IPS-18a (cell line): ENCODE results near the gene GCHFR.
A peak's percentile ranks its signal among the peaks of the same experiment; 100 is the strongest.

Experiments used
- H3K27ac ChIP-seq: one replicate; pipeline ENCODE4 v1.5.1; 2013; ENCODE audit warnings: low read length
- H3K27me3 ChIP-seq: one replicate; pipeline ENCODE4 v1.6.1; 2013; ENCODE audit warnings: mild to moderate bottlenecking, low read length; ENCODE audit not compliant: control insufficient read depth, insufficient read depth
- H3K36me3 ChIP-seq: one replicate; pipeline ENCODE4 v1.6.1; 2013; ENCODE audit warnings: low read depth, low read length; ENCODE audit not compliant: control insufficient read depth
- H3K4me1 ChIP-seq: one replicate; pipeline ENCODE4 v1.6.1; 2013; ENCODE audit warnings: low read depth, low read length; ENCODE audit not compliant: control insufficient read depth
- H3K4me3 ChIP-seq: one replicate; pipeline ENCODE4 v1.5.1; 2013; ENCODE audit warnings: low read length
- H3K9ac ChIP-seq: one replicate; pipeline ENCODE4 v1.6.1; 2013; ENCODE audit warnings: mild to moderate bottlenecking, low read length, moderate library complexity
- H3K9me3 ChIP-seq: one replicate; pipeline ENCODE4 v1.6.1; 2013; ENCODE audit warnings: low read depth, low read length; ENCODE audit not compliant: control insufficient read depth

GCHFR gene

DNA sequence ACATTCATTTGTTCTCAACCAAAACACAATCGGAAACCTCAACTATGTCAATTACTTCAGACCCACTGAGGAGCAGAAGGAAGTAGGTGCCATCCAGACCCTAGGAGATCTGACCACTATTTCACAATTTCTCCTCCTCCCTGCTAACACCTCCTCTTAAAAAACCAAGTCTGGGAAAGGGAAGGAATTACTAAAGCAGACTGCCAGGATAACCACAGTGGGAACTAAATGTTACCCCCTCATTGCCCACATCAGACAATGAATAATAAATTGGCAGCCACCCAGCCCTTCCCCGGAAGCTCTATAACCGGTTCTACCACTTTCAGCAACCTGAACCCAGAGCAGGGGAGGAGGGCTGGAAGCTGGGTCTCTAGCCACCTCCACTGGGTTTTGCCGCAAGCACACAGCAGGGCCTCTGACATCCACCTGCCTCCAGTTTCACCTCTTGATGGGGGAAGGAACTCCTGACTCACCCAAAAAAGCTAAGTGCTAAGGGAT lies 23.5 kb downstream of the GCHFR start:
- Histone ChIP-seq H3K27ac (no peak overlapping the region), H3K4me1 (peaks cover 24% of the 10 kb centered on the region)

DNA sequence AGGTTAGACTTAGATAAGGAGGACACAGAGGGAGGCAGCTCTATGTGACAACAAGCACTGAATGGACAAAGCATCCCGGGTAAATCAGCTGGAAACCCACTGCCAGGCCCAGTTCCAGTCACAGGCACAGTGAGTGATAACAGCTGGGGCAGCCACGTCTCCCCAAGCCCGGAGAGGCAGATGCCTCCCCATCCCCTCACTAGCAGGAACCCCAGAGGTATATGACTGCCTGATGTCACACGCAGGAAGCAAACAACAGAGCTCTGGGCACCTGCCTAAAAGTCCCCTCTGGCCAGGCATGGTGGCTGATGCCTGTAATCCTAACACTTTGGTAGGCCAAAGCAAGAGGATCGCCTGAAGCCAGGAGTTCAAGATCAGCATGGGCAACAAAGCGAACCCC lies 24.1 kb downstream of the GCHFR start:
- no peak overlapping the region for H3K27ac ChIP-seq
- H3K4me3 ChIP-seq, result peak overlapping the region; percentile 26

More for the DNA sequence above, 23.5 kb downstream of the GCHFR start:
- peak overlapping the region; percentile 42 for H3K4me3 ChIP-seq
- no peaks in the 10 kb centered on the region for H3K36me3 ChIP-seq
- no peaks in the 10 kb centered on the region for H3K27me3 ChIP-seq
- H3K9ac ChIP-seq, result peak overlapping the region; percentile 8
- H3K9me3 ChIP-seq, result no peaks in the 10 kb centered on the region

DNA sequence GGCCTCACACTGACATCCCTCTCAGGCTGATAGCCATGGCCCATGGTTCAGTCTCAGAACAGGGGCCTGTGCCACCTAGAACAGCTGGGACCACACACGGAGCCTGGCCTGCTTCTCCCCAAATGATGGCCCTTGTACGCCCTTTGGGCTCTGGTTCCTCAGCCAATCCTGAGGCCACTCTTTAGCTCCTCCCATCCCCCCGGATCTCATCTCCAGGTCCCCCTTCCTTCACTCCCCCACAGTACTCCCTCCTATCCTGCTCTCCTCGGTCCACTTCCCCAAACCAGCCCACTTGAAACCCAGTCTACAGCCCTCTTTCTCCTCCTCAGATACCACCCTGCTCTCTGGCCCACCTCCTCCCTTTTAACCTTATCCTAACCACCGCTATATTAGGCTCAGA lies 25.3 kb downstream of the GCHFR start:
- H3K27ac ChIP-seq, result no peak overlapping the region
- no peaks in the 10 kb centered on the region for H3K27me3 ChIP-seq
- H3K4me3 ChIP-seq, result no peak overlapping the region
- no peaks in the 10 kb centered on the region for H3K9me3 ChIP-seq
- H3K36me3 ChIP-seq, result no peaks in the 10 kb centered on the region
- H3K4me1 ChIP-seq, result peaks cover 24% of the 10 kb centered on the region
- no peak overlapping the region for H3K9ac ChIP-seq

More for the DNA sequence above, 24.1 kb downstream of the GCHFR start:
- Histone ChIP-seq H3K4me1 (peaks cover 24% of the 10 kb centered on the region), H3K27me3 (no peaks in the 10 kb centered on the region), H3K36me3 (no peaks in the 10 kb centered on the region), H3K9ac (no peak overlapping the region), H3K9me3 (no peaks in the 10 kb centered on the region)

DNA sequence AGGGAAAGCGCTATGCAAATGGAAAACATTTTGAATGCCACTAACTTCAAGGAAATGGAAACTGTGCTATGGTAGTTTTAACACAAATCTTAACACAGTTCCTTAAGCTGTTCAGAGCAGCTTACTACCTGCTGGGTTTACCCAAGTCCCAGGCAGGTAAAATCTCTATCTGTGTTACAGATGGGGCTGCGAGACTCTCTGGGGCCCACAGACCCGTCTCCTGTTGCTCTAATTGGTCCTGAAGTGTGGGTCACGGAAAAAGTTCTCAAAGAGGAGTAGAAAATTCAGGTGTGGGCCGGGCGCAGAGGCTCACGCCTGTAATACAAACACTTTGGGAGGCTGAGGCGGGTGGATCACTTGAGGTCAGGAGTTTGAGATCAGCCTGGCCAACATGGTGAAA lies 26.1 kb downstream of the GCHFR start:
- Histone ChIP-seq H3K27ac (no peak overlapping the region), H3K9me3 (no peaks in the 10 kb centered on the region), H3K4me1 (peaks cover 24% of the 10 kb centered on the region), H3K27me3 (no peaks in the 10 kb centered on the region), H3K9ac (no peak overlapping the region), H3K36me3 (no peaks in the 10 kb centered on the region), H3K4me3 (no peak overlapping the region)

DNA sequence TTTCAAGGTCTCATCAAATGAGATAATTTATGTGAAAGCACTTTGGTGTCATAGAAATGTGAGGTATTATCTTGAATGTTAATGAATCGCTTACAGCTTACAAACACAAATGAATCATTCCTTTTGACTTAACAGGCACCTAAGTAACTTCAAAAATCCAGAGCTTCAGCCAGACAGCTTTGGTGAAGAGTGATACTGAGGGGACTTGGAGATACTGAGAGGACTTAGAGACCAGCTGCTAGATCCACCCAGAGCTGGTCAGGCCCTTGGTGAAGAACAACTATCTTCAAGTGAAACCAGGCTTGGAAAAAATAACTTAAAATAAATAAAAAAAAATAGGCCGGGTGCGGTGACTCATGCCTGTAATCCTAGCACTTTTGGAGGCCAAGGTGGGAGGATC lies 26.9 kb downstream of the GCHFR start:
- Histone ChIP-seq H3K4me1 (peaks cover 20% of the 10 kb centered on the region), H3K36me3 (no peaks in the 10 kb centered on the region), H3K9me3 (no peaks in the 10 kb centered on the region), H3K4me3 (no peak overlapping the region), H3K9ac (no peak overlapping the region), H3K27me3 (no peaks in the 10 kb centered on the region), H3K27ac (no peak overlapping the region)

DNA sequence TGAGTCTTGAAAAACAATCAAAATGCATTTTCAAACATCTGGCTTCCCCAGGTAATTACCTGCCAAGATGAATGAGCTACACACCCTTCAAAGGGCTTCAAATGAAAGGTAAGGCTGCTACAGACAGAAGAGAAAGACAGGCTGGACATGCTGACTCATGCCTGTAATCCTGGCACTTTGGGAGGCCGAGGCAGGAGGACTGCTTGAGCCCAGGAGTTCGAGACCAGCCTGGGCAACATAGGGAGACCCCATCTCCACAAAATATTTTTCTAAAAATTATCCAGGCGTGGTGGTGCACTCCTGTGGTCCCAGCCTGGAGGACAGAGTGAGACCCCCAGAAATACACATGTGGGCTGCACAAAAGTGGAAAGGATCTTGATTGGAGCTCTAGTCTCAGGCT lies 28.5 kb downstream of the GCHFR start:
- peaks cover 17% of the 10 kb centered on the region for H3K4me1 ChIP-seq
- H3K27me3 ChIP-seq, result no peaks in the 10 kb centered on the region
- H3K27ac ChIP-seq, result no peak overlapping the region
- no peaks in the 10 kb centered on the region for H3K9me3 ChIP-seq
- H3K9ac ChIP-seq, result no peak overlapping the region
- H3K36me3 ChIP-seq, result no peaks in the 10 kb centered on the region
- H3K4me3 ChIP-seq, result no peak overlapping the region

DNA sequence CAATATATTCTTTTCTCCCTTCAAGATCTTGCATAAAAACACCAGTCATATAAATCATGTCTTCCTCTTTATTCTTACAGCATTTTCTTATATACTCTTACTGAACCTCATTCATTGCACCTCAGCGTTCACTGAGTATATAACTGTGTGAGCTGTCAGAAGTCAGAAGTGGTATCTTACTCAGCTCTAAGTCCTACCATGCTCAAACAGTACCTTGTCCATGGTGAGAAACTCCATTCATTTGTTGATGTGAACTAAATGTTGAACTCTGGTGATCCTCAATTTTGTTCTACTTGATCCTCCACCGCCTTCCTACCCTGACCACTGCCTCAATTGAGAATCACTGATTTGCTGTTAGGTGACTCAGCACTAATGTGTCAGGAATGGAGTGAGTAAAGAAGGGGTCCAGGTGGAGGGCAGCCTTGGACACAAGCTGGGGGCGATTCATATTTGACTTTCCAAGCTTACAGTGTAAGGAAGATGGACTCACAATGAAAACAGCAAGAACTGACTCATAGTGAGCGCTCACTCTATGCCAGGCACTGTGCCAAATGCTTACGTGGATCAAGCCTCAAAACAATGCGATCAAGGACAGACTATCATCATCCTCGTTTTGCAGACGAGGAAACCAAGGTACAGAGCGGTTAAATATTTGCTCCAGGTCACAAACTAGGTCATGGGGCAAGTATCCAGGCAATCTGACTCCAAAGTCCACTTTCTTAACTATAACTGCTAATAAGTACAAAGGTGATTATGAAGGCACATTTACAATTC lies 29.5 kb downstream of the GCHFR start:
- no peak overlapping the region for H3K27ac ChIP-seq
- H3K4me3 ChIP-seq, result no peak overlapping the region
- no peaks in the 10 kb centered on the region for H3K9me3 ChIP-seq
- H3K27me3 ChIP-seq, result no peaks in the 10 kb centered on the region
- H3K36me3 ChIP-seq, result no peaks in the 10 kb centered on the region
- no peak overlapping the region for H3K9ac ChIP-seq
- H3K4me1 ChIP-seq, result peaks cover 16% of the 10 kb centered on the region

DNA sequence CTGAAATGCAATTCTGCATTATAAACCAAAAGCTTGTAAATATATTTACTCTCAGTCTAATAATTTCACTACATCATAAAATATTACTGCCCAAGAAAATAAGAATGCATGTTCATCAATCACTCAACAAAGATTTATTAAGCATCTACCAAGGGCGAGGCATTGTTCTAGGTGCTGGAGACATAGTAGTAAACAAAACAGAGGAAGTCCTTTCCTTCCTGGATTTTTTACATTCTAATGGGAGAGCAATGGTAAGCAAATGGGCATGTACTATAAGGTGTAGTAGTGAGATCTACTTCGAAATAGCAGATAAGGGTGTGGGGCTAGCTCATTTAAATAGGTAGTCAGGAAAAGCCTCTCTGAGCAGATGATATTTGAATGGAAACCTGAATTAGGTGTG lies 32.2 kb downstream of the GCHFR start:
- Histone ChIP-seq H3K4me1 (peaks cover 22% of the 10 kb centered on the region), H3K36me3 (no peaks in the 10 kb centered on the region), H3K27me3 (no peaks in the 10 kb centered on the region), H3K4me3 (no peak overlapping the region), H3K27ac (no peak overlapping the region), H3K9ac (no peak overlapping the region), H3K9me3 (no peaks in the 10 kb centered on the region)

DNA sequence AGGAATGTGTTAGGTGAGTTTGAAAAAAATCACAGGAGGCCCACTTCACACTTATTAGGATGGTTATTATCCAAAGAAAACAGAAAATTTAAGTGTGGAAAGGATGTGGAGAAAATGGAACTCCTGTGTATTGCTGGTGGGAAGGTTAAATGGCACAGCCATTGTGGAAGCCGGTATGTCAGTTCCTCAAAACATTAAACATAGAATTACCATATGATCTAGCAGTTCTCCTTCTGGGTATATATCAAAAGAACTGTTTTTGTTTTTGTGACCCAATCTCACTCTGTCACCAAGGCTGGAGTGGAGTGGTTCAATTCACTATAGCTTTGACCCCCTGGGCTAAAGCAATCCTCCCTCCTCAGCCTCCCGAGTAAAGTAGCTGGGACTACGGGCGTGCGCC lies 32.6 kb downstream of the GCHFR start:
- peaks cover 22% of the 10 kb centered on the region for H3K4me1 ChIP-seq
- no peak overlapping the region for H3K9ac ChIP-seq
- H3K27me3 ChIP-seq, result no peaks in the 10 kb centered on the region
- H3K27ac ChIP-seq, result no peak overlapping the region
- no peak overlapping the region for H3K4me3 ChIP-seq
- no peaks in the 10 kb centered on the region for H3K36me3 ChIP-seq
- H3K9me3 ChIP-seq, result no peaks in the 10 kb centered on the region

DNA sequence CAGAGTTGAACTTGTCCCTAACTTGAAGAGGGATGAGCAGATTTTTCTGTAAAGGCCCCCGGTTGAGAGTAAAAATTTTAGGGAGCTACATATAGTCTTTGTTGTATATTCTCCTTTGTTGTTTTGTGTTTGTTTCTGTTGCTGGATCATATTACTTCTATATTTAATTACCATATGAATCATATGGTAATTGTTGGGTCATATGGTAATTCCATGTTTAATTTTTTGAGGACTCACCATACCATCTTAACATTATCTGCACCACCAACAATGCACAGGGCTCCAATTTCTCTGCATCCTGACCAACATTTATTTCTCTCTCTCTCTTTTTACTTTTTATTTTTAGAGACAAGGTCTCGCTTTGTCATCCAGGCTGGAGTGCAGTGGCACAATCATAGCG lies 35.7 kb downstream of the GCHFR start:
- Histone ChIP-seq H3K9ac (no peak overlapping the region), H3K4me1 (peaks cover 22% of the 10 kb centered on the region), H3K36me3 (no peaks in the 10 kb centered on the region), H3K9me3 (no peaks in the 10 kb centered on the region), H3K27me3 (no peaks in the 10 kb centered on the region), H3K4me3 (no peak overlapping the region), H3K27ac (no peak overlapping the region)

DNA sequence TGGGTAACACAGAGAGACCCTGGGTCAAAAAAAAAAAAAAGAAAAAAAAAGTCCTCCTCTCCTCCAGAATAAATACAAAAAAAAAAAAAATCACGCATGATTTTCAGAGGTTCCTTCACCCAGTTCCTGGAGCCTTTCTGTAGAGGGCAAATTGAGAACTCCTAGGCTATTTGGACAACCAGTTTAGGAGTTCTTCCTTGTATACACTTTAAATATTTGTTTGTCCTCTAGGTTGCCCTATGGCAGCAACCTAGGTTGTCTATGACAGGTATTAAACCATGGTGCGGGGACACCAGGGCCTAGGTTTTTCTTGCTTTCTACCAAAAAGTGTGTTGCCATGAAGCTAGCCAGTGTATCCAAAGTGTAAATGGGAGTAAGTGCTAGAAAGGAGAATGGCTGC lies 39.2 kb downstream of the GCHFR start:
- H3K27me3 ChIP-seq, result no peaks in the 10 kb centered on the region
- H3K27ac ChIP-seq, result no peak overlapping the region
- no peaks in the 10 kb centered on the region for H3K9me3 ChIP-seq
- H3K4me1 ChIP-seq, result peaks cover 18% of the 10 kb centered on the region
- H3K4me3 ChIP-seq, result no peak overlapping the region
- no peak overlapping the region for H3K9ac ChIP-seq
- no peaks in the 10 kb centered on the region for H3K36me3 ChIP-seq

DNA sequence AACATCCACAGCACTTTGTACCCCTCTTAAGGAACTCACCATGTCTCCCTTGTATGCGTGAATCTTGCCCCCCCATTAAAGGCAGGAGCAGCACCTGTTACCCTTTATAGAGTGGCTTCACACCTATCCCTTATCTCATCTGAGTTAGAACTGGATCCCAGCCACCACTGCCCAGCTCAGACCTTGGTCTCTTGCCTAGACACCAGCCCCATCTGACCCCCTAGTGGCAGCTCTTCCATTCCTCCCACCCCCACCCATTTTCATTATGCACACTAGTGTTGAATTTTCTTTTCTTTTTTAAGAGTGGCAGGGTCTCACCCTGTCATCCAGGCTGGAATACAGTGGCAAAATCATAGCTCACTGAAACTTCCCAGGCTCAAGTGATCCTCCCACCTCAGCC lies 39.8 kb downstream of the GCHFR start:
- H3K27me3 ChIP-seq, result no peaks in the 10 kb centered on the region

More for the DNA sequence above, 39.8 kb downstream of the GCHFR start:
- no peaks in the 10 kb centered on the region for H3K9me3 ChIP-seq
- H3K36me3 ChIP-seq, result no peaks in the 10 kb centered on the region
- peaks cover 12% of the 10 kb centered on the region for H3K4me1 ChIP-seq
- H3K27ac ChIP-seq, result no peak overlapping the region
- no peak overlapping the region for H3K4me3 ChIP-seq
- H3K9ac ChIP-seq, result no peak overlapping the region
